ENCODE measurements around the gene GLI3. TPM values are rescaled to one million over a fixed set of nuclear protein-coding genes. Genes with fewer than 3 reads are reported as not detected.

Gene GLI3
- polyA plus RNA-seq, 1 donor, result 13.6 TPM

DNA sequence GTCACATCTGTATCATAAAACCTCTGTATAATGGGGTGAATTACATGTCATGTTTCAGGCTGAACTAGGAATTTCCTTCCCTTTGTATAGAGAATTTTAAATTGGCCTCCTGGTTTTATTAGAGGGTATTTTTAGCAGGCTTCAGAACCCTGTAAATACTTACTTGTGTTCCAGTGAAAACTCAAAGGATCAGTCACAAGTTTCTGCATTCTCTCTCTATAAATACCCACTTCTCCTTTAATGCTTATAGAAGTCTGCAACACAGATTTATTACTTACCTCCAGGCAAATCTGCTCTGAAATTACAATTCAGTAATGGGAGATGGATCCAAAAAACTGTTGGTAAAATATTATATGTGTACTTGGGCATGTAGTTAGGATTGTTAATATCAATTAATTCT is 161.6 kb downstream of the GLI3 start:
- DNase-seq, result no peak

DNA sequence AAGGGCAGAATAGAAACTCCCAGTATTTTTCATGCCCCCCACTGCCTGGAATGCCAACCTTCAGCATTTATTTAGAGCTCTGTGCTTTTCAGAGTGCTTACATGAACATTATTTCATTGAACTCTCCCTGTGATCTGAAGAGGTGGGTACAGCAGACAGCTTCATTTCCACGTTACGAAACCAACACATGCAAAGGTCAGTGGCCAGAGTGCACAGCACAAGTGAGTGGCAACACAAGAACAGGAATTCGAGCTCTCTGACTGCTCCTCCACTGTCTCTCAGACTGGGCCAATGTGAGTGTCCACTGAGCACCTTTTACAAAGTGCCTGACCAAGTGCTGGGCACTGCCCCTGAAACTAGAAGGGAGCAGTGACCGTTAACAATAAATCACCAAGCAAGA is 162.9 kb downstream of the GLI3 start:
- DNase-seq, result no peak

DNA sequence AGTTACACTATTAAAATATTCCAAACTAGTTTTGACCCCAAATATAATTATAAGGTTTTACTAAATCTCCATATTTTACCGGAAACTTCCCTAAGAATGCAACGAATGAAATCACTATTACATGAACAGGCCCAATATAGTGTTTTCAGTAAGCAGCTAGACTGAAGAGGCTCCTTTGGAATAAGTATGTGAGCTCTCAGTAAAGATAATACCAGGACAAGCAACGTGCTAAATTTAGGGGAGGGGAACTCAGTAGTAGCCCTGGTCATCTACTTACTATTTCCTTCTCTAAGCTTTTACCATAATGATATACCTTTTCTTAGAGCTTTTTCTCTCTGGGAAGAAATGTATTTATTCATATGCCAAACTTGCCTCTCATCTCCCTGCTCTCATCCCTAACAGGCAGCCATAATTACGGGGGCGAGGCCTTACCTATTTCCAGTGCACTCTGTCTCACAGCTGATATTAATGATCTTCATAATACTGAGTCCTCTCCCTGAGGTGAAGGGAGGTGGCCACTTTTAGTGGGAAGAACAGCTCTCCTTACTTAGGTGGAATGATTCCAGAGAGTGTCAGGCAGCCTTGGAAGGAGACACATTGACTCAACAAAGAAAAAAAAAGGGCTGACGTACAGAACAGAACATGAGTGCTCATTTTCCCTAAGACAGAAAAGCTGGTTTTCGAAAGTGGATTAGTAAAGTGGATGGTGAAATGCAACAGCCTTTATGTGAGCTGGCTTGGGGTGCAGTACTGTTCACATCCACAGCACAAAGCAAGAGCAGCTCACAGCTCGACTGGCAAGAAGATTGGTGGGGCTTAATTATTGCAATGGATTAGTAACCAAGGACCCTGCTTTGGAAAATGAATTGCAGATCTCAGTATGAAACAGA is 165.4 kb downstream of the GLI3 start:
- peak; percentile 38 for DNase-seq

DNA sequence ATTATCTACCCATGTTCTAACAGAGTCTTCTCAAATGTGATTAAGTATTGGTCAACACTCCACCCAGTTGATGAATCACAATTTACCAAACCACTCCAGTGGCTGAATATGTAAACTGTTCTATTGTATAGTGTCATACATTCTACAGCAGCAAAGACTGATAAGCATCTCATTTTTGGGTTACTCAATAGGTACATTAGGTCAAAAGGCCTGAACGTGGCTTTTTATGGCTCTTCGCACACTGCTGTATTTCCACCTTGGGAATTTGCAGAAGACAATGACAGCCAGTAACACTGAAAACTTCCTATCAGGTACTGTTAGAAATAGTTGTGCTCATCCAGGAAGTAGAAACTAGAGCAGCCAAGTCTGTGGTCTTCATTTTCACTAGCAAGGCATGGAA is 166.9 kb downstream of the GLI3 start:
- no peak for DNase-seq

DNA sequence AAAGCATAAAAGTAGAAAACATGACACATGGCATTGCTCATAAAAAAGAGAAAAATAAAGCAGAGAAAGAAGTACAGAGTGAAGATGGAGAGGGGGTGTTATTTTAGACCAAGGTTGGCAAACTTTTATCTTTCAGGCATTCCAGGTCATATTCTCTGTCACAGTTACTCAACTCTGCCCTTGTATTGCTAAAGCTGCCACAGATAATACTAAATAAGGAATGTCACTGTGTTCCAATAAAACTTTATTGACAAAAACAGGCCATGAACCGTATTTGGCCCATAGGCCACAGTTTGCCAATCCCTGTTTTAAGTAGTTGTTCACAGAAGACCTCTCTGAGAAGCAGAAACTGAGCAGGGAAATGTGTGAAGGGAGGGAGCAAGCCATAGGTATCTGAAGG is 167.4 kb downstream of the GLI3 start:
- DNase-seq, result no peak

DNA sequence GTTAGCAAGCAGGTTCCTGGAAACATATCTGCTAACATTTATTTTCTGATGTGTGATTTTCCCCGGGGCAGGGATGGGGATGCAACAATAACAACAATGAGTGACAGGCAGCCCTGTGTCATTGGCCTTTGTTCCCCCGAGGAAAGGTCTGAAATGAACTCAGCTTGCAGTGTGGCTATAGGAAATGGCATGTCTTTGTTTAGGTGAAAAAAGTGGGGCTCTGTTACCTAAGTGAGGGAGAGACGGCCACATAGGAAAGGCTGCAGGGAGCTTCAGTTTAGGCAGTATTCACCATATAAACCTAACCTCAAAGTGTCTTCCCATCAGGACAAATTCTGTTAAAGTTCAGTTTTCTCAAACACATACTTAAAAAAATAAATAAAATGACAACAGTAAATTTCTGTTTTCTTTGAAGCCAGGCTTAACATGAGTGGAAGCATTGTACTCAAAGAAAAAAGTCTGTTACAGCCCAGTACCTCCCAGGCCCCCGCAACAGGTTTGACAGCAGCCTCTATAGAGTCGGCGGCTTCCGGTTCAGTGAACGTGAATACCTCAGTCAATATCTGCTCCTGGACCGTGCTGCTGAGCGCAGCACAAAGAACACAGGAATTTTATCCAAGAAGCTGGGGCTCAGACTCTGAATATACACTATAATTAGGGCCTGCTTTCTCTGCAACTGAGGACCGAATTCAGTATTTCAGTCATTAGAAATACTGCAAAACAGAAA is 168.3 kb downstream of the GLI3 start:
- DNase-seq, result no peak

DNA sequence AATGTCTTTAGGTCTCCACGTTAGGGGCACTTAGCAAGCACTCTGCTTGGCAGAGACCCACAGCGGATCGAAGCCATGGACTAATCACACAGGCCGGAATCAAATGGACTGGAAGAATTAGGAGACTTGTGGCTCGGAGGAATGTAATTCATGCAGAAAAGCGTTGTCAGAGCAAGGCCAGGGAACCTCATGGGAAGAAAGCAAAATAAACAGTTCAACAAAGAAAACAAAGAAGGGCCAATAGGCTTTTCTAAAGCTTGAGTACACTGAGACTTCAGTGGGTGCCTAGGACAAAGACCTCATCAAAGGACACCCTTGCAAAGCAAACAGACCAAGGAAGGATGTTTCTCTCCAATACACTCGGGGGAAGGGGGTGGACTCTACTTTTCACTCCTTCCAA is 171.1 kb downstream of the GLI3 start:
- no peak for DNase-seq

DNA sequence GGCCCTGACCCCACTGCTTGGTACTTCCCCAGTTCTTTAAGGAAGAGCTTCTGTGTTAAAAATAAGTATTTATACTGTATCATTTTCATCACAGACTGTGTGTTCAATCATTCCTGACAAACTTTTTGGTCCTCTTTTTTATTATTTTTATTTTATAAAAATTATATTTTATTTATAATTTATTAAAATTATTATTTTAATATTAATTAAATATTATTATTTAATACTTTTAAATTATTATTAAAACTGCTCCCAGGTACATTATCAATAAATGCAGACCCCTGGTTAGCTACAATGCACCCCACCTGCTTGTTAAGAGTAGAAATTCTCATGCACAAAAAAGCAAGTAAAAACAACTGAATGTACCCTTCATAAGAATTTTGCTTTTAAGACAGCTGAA is 172.0 kb downstream of the GLI3 start:
- no peak for DNase-seq

DNA sequence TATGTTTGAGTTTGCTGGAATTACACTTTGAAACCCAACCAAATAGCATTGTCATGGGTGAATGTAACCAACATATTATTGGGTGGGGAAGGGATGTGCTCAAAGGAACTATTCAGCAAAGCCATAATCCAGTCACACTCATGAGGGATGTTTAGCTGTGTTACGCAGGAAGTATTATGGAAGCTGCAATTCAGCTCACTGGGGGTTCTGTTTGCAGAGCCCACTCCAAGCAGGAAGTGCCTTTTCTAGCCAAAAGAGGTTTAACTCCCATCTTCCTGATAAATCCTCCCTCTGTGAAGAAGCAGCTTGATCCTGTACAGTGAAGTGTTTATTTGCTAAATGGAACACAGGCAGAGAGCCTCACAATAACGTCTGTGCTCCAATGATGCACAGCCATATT is 172.5 kb downstream of the GLI3 start:
- DNase-seq, result no peak

DNA sequence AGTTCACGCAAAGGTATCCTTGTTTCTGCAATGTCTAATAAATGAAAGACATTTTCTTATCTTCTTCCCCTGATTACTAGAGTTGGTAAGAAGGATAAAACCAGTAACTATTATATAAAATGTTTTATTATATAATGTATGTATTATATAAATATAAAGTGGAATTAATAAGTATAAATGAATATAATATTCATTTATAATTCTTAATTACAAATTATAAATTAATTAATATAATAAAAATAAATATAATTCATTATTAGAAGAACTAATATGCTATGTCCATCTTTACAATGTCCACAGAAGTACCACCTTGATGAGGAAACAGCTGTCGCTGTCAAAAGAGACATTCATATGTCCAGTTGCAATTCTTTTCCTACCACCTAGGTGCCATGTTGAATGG is 177.7 kb downstream of the GLI3 start:
- no peak for DNase-seq

DNA sequence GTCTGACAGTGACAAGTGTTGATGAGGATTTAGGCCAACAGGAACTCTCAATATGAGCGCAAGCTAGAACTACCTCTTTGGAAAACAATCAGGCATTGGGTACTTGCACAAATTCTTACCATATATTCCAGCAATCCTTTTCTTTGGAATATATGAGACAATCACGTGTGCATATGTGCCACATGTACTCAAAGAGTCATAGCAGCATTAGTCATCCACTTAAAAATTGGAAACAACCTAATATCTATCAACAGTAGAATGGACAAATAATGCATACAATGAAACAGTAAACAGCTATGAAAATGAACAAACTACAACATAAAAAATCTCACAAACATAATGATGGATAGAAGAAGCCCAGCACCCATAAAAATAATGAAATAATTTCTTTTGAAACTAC is 179.7 kb downstream of the GLI3 start:
- DNase-seq, result no peak

DNA sequence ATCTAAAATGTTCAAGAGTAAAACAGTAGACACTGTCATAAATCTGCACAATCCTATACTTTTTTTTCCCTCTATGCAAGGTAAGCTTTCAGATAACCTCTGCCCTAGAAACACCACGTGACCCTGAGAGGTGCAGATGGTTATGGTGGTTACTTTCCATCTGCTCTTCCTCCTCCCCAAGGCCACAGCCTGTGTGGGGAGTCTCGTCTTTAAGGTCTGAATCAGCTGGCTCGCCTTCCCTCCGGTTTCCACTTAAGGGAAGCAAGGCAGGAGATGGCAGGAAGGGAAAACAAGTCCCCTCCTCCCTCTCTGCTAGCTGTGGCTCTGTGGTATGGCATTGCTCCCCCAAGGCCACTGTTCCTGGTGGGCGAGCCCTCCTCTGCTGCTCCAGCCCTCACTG is 181.8 kb downstream of the GLI3 start:
- no peak for DNase-seq

DNA sequence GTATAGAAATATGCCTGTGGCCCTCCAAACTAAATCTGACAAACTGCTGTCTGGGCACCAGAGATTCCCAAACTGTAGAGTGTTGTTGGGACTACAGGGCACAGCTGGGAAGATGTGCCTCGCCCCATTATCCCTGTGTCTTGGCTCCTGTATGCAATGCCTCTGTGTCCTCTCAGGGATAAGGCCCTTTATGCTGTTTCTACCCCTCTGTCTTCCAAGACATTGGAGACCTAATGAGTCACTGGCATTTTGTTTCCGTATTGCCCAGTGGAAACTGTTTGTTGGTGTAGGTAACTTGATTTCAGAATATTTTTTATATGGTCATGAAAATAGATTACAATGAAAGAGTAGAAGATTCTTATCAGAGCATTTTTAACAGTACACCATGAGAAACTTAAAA is 183.2 kb downstream of the GLI3 start:
- no peak for DNase-seq

DNA sequence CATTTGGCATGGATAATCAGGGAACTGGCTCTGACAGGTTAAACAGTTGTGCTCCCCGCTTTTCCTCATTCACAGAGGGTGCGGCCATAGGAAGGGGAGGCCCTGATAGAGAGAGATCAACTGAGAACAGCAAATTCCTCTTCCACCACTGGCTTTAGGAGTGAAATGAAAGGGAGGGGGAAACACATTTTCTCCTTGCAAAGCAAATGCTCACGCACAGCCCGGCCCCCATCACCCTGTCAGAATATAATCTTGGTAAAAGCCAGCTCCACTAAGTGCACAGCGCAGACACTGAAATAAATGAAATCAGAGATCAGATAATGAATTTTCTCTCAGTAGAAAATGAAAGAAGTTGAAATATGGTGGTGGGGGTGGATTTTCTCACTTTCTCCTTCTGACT is 187.2 kb downstream of the GLI3 start:
- no peak for DNase-seq

DNA sequence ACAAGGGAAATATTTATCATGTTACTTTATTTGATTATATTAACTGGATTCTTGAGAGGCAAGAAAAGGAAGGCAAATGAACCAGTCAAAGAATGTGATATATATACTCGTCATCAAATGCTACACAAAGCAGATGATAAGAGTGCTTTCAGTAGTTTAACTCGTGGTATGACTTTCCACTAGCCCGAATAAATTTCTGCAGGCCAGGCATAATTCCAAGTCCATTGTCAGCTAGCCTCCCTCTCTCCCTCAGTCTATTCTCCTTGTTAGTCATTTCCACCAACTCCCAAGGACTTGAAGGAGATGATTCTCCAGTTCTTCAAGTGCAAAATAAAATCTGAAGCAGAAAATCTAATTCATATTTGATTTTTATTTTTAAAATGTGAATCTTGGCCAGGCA is 190.5 kb downstream of the GLI3 start:
- no peak for DNase-seq

DNA sequence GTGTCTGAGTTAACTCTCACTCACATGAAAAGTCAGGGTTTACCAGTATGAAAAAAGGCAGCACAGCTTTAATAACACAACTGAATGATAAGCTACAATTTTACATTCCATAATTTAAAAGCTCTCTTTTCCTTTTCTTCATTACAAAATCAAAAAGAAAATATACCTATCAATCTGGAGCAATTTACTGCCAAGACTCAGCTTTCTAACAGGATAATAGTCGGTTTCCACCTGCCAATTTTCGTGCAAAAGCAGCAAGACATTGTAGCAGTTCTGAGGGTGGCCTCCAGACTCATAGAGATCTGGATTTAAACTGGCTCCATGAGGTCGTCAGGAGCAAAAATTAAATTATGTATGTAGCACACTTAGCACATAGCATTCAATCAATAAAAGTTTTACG is 191.0 kb downstream of the GLI3 start:
- no peak for DNase-seq

DNA sequence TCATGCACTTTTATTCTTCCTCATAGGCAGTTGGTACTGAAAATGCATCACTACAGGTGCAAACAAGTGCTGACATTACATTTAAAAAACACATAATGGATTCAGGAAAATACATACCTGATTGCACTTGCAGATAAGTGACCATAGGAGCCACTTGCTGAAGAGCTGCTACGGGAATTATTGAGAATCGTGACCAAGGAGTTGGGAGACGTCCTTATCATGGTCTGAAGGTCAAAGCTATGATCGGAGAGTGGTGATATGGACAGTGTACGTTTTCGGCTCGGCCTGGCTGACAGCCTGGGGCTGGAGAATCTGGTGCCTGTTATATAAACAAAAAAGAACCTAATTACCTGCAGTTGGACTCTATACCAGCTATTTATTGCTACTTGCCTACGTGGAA is 197.1 kb downstream of the GLI3 start:
- no peak for DNase-seq

DNA sequence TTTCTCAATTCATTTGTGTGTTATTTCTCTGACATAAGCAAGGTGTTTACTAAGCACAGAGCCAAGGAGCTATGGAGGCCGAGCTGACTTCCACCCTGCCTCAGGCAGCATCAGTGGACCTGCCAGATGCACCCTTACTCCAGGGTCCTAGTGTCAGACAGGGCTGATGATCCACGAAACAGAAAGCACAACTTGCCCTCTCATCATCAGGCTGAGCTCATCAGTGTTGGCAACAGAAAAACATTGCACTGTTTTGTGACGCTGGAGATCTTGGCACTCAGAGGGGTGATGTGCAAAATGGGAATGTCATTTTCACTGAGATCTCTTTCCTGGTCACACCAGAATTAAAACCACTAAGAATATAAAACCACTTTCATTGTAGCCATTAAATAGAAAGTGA is 201.8 kb downstream of the GLI3 start:
- DNase-seq, result no peak

DNA sequence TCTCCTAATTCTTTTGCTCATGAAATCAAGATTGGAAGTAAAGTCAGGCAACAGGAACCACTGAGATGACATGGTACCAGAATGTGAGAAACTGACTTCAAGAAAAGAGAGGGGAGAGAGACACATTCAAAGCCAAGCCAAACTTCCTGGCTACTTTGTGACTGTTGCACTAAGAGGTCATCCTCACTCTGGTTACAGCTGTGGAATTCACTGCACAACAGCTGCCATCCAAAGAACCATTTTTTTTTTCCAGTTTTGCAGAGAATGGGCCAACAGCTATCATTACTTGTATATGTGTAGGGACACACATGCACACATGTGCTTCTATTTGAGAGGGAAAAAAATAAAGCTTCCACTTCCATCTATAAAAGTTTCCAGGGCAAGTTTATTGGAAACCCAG is 203.5 kb downstream of the GLI3 start:
- DNase-seq, result no peak

DNA sequence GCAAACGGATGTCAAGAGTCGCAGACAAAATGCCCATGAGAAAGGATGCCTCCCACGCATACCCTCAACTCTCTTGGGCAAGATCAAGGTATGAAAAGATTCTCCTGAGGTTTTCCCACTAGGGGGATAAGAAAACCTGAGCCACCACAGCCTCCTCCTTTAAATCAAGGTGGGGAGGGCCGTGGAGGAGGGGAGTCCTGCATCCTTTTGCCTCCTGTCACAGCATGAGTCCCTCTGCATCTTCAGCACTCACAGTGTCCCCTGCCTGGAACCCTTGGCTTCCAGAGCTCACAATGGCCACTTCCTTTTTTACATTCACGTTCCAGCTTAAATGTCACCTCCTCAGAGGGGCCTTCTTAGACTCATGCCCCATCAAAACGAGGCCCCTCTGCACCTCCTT is 207.6 kb downstream of the GLI3 start:
- no peak for DNase-seq

DNA sequence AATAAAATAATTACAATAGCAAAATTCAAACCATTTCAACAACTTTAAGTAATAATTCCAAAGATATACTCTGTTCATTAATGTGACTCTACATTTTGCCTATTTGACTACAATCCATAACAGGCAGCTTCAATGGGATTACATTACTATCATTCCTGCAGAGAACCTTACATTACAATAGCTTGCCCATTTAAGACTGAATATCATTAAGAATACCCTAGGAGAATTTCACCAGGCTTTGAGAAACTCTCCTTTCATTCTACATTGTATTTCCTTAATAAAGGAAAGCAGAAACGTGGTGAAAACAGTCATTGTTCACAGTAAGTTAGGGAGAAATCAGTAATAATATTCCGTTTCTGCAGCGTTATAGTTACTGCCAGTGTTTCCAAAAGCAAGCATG is 209.5 kb downstream of the GLI3 start:
- DNase-seq, result no peak

DNA sequence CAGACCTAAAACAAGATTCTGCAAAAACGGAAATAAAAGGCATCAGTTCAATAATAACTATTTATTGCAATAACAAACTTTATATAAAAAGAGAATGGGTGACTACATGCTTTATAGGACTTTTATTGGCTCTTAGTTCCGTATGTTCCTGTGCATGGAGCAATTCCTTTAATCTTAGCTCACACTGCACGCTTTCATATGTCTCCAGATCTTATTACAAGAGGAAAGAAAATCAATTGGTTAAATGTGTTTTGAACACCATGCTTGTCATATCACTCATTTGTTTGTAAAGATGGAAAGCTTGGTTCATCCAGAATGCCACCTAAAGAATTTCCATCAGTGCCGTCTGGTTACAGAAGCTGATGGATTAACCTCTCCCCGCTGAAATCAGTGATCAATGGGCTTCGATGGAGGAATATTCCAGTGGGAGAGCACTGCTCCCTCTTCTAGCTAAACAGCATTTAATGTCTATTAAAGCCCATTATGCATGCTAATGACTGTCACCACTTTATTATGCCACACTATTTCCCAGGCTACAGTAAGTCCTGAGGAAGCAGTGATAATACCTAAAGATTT is 210.3 kb downstream of the GLI3 start:
- no peak for DNase-seq

DNA sequence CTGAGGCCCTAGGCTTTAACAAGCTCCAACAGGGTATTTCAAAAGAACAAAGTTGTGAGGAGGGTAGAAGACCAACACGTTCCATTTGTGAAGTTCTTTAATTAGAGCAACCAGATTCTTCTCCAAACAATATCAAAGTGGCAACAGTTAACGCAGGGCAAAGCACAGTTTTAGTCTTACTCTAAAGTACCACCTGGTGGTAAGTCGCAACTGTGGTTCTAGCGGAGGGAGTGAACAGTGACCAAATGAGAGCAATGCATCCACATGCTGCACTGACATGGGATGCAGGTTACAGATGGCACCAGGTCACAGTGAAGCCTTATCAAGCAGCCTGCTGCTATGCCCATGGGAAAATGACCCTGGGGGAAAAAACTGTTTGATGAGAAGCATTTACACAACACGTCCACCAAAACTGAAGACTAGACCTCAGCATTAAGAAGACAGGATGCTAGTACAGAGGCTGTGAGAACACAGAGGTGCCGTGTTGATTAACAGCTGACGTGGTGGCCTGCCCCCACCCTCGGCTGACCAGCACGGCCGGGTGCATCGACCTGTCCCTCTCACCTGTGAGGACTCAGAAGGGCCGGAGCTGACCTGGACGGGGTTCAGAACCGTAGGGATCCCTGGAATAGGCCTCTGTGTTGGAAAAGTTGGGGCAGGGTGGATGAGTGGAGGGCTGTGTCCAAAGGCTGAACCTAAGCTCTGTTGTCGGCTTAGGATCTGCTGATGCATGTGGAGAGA is 211.2 kb downstream of the GLI3 start:
- no peak for DNase-seq
